ENCODE data around the gene DAB2IP. TPM values are rescaled to one million over a fixed set of nuclear protein-coding genes. Genes with fewer than 3 reads are reported as not detected.

Gene DAB2IP
- total RNA-seq, 6 experiments from 2014 or later, result 23.0 to 28.2 (median 25.7) TPM

DNA sequence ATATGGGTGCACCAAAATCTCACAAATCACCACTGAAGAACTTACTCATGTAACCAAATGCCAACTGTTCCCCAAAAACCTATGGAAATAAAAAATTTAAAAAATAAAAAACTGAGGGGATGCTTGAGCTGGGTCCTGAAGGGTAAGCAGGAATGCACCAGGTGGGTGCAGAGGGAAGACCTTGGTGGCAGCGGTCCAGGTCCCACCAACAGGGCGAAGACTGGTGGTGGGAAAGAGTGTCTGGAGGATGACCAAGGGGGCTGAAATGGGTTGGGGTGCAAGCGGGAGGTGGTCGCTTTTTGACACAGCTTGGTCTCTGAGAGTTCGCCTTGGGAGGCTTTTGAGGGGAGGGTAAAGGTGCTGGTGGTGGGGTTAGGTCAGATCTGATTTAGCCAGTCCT is 3.3 kb upstream of the DAB2IP start:
- Mint-ChIP-seq H3K27ac (no peak overlapping the region), H3K27me3 (ENCODE audit: insufficient read depth) (peaks cover 38% of the 10 kb centered on the region), H3K9me3 (no peaks in the 10 kb centered on the region), H3K4me3 (no peak overlapping the region), H3K36me3 (ENCODE audit: low read depth) (no peaks in the 10 kb centered on the region), H3K4me1 (ENCODE audit: low read depth) (peaks cover 22% of the 10 kb centered on the region)
- DNase-seq, result no peak
- TF ChIP-seq, protein P1, sequence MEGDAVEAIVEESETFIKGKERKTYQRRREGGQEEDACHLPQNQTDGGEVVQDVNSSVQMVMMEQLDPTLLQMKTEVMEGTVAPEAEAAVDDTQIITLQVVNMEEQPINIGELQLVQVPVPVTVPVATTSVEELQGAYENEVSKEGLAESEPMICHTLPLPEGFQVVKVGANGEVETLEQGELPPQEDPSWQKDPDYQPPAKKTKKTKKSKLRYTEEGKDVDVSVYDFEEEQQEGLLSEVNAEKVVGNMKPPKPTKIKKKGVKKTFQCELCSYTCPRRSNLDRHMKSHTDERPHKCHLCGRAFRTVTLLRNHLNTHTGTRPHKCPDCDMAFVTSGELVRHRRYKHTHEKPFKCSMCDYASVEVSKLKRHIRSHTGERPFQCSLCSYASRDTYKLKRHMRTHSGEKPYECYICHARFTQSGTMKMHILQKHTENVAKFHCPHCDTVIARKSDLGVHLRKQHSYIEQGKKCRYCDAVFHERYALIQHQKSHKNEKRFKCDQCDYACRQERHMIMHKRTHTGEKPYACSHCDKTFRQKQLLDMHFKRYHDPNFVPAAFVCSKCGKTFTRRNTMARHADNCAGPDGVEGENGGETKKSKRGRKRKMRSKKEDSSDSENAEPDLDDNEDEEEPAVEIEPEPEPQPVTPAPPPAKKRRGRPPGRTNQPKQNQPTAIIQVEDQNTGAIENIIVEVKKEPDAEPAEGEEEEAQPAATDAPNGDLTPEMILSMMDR (IDR thresholded peaks at IDR 0.05), result no peak

DNA sequence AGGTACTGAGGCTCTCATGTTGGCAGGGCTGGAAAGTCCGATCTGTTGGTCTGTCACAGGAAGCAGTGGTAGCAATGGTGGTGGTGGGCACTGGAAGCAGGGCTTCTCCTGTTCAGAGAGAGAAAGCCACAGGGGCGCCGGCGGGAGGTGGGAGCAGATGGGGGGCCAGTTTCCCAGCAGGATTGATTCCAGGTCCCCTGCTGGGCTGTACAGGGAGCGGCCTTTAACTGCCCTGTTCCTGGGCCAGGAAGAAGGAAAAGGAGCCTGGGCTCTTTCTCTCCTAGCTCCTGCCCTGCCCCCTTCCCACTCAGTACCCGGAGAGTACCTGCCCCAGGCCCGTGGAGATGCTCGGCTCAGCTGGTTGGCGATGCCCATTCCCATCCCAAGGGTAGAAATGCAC is 2.6 kb upstream of the DAB2IP start:
- H3K9me3 Mint-ChIP-seq, result no peaks in the 10 kb centered on the region
- H3K36me3 Mint-ChIP-seq (ENCODE audit: low read depth), result no peaks in the 10 kb centered on the region
- H3K4me1 Mint-ChIP-seq (ENCODE audit: low read depth), result peaks cover 22% of the 10 kb centered on the region
- H3K27me3 Mint-ChIP-seq (ENCODE audit: insufficient read depth), result peaks cover 45% of the 10 kb centered on the region
- no peak overlapping the region for H3K4me3 Mint-ChIP-seq
- H3K27ac Mint-ChIP-seq, result no peak overlapping the region
- TF ChIP-seq, protein P1 (IDR thresholded peaks at IDR 0.05), result no peak
- DNase-seq, result no peak

DNA sequence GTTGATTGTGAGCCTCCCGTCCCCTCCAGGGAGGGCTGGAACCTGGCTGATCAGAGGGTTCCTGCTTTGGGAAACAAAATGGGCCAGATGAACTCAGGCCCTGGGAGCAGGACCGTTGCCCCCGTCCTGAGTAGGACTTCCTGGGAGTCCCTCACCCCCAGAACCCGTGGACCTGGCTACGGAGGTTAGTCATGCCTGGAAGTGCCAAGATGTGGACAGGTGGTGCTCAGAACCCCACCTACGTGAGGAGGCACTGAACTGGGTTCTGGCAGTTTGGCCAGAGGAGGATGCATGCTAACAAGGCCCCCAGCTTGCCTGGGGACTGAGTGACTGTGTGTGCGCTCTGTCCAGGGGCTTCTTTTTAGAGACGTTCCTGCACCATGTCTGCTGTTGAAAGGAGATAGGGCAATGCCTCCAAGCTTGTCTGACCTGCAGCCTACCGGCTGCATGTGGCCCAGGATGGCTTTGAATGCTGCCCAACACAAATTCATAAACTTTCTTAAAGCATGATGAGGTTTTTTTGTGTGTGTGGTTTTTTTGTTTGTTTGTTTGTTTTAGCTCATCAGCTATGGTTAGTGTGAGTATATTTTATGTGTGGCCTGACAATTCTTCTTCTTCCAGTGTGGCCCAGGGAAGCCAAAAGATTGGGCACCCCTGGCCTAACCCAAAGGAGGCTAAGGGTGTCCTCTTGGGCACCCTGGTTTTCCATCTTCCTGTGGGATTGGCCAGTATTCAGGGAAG is 1.8 kb upstream of the DAB2IP start:
- H3K36me3 Mint-ChIP-seq (ENCODE audit: low read depth), result no peaks in the 10 kb centered on the region
- H3K9me3 Mint-ChIP-seq, result no peaks in the 10 kb centered on the region
- TF ChIP-seq, protein P1 (IDR thresholded peaks at IDR 0.05), result no peak
- H3K4me1 Mint-ChIP-seq (ENCODE audit: low read depth), result peaks cover 22% of the 10 kb centered on the region
- no peak for DNase-seq
- peaks cover 46% of the 10 kb centered on the region for H3K27me3 Mint-ChIP-seq (ENCODE audit: insufficient read depth)
- no peak overlapping the region for H3K27ac Mint-ChIP-seq
- H3K4me3 Mint-ChIP-seq, result no peak overlapping the region

DNA sequence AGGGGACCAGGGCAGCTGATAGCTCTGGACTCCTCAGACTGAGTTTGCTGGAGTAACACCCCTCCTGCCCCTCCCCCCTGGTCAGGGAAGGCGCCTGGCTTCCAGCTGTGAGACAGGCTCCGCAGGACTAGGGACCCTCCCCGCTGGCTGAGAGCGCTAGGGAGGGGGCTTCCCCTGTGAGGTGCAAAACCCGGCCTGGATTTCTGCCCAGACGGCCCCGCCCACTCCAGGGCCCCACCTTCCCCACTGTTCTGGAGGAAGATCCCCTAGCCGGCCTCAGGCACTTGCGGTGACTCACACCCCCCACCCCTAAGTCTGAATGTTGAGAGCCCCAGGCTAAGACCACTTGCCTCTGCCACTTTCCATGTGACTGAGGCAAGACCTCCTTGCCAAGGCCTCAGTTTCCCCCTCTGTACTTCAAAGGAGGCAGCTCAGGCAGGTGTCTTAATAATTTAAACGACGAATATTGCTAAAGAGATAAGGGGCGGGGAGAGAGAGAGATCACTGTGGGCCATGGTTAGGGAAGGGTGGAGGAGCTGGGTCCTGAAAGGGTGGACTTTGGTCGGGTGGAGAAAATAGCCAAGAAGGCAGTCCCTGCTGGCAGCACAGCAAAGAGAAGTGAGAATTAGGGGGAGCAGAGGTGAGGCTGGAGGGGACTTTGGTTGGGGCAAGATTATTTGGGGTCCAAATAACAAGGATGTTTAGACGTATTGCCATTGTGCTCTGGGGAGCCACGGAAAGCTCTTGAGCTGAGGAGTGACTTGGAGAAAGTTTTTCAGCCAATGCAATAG is 1.0 kb upstream of the DAB2IP start:
- Mint-ChIP-seq H3K4me1 (ENCODE audit: low read depth) (peaks cover 22% of the 10 kb centered on the region), H3K4me3 (peak overlapping the region; percentile 71), H3K27ac (no peak overlapping the region), H3K36me3 (ENCODE audit: low read depth) (no peaks in the 10 kb centered on the region), H3K27me3 (ENCODE audit: insufficient read depth) (peaks cover 47% of the 10 kb centered on the region), H3K9me3 (no peaks in the 10 kb centered on the region)
- TF ChIP-seq, protein P1 (IDR thresholded peaks at IDR 0.05), result no peak
- DNase-seq, result no peak

DNA sequence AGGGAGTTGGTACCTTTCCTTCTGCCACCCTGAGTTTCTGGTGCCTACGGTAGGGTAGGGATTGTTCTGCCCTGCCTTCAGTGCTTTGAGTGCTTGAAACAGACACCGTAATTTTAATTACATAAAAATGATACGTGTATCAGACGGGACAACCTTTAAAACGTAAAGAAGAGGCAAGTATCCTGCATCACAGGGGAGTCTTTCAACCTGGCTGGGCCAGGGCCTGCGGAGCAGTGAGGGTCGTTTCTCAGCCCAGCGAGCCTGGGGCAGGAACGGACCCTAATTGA is 483 bp upstream of the DAB2IP start:
- no peaks in the 10 kb centered on the region for H3K36me3 Mint-ChIP-seq (ENCODE audit: low read depth)
- peaks cover 42% of the 10 kb centered on the region for H3K27me3 Mint-ChIP-seq (ENCODE audit: insufficient read depth)
- DNase-seq, result no peak
- H3K4me1 Mint-ChIP-seq (ENCODE audit: low read depth), result peaks cover 22% of the 10 kb centered on the region
- H3K9me3 Mint-ChIP-seq, result no peaks in the 10 kb centered on the region
- H3K4me3 Mint-ChIP-seq, result peak overlapping the region; percentile 71
- no peak overlapping the region for H3K27ac Mint-ChIP-seq
- TF ChIP-seq, protein P1 (IDR thresholded peaks at IDR 0.05), result no peak
